HG03159 (cell line): ENCODE data around the gene PCBP3.
"Not testable (repeated sequence)": the region's sequence is repeated elsewhere in the genome, so short reads cannot be mapped to it uniquely, and the experiment has no call there.

Experiments
- ATAC-seq: cut with Tn5 transposase; IDR thresholded peaks from one replicate; pipeline ENCODE4 v1.9.1; 2021; ENCODE audit warnings: mild to moderate bottlenecking, moderate library complexity; ENCODE audit not compliant: unreplicated experiment

PCBP3 gene

DNA sequence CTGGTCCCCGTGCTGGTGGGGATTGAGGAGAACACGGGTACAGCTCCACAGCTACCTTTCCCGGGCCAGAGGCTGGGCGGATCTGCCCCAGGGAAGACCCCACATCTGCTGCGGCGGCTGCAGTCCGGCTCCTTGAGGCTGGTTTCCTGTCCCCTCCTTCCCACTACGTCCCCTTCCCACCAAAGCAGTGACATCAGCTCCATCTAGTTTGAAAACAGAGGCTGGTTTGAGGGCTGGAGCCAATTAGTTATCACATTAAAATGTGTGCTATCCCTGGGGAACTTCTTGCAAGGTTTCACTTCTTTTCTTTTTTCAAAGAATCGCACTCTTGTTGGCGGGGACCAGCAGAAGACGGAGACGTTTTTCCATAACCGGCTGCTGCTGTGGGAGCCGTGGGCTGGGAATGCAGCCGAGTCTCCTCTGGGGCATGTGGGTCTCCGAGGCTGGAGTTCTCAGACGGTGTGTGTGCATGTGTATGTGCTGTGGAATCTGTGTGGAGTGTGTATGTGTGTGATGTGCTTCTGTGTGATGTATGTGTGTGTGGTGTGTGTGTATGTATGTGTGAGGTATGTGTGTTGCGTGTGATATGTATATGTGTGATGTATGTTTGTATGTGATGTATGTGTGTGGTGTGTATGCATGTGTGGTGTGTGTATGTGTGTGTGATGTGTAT lies 8.9 kb upstream of the PCBP3 start:
- no peak for ATAC-seq

DNA sequence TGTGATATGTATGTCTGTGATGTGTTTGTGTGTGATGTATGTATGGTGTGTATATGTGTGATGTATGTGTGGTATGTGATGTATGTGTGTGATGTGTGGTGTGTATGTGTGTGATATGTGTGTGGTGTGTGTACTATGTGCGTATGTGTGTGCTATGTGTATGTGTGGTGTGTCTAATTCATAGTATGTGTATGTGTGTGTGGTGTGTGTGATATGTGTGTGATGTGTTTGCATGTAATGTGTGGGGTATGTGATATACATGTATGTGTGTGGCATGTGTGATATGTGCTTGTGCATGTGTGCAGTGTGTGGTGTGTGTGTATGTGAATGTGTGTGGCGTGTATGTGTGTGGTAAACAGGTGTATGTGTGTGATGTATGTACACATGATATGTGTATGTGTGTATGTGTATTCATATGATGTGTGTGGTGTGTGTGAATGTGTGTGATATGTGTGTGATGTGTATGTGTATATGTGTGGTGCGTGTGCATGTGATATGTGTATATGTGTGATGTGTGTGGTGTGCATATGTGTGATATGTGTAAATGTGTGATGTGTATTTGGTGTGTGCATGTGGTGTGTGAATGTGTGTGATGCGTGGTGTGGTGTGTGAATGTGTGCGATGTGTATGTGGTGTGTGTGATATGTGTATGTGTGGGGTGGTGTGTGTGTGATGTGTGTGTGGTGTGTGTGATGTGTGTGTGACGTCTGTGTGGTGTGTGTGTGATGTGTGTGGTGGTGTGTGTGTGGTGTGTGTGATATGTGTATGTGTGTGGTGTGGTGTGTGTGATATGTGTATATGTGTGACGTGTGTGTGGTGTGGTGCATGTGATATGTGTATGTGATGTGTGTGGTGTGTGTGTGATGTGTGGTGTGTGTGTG lies 8.0 kb upstream of the PCBP3 start:
- ATAC-seq: no peak

DNA sequence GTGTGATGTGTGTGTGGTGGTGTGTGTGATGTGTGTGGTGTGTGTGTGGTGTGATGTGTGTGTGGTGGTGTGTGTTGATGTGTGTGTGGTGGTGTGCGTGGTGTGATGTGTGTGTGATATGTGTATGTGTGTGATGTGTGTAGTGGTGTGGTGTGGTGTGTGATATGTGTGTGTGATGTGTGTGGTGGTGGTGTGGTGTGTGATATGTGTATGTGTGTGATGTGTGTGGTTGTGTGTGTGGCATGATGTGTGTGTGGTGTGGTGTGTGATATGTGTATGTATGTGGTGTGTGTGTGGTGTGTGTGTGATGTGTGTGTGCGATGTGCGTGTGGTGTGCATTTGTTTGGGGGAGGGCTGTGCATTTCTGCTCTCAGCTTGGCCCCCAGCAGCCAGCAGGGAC lies 7.1 kb upstream of the PCBP3 start:
- ATAC-seq: no peak

DNA sequence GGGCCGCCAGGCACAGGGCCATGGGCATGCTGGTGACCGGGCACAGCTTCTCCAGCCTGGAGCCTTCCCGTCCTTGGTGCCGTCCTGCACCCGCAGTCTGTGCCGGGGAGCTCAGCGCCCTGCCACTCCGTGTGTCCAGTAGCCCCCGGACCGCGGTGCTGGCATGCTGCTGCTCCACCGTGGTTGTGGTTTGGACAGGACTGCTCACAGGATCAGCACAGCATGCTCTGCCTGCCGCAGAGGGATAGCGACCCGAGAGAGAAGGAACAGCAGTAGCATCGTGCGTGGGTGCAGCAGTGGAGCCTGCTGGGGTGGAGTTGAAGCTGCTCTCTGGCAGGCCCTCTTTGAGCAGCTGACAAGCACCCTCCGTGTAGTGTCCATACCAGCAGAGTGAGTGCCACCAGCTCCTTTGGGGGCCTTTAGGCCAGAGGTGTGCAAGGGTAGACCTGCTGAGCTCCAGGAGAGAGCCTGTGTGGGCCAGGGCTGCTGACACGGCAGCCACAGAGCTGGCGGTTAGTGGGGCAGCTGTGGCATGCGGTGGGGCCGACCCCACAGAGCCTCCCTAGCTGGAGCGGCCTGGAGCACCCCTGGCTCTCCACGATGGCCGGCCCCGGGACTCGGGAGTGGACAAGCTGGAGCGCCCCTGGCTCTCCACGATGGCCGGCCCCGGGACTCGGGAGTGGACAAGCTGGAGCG lies 6.4 kb upstream of the PCBP3 start:
- no peak for ATAC-seq

GRCh38 chr21:45637883-45638282 lies 5.6 kb upstream of the PCBP3 start:
- no peak for ATAC-seq

DNA sequence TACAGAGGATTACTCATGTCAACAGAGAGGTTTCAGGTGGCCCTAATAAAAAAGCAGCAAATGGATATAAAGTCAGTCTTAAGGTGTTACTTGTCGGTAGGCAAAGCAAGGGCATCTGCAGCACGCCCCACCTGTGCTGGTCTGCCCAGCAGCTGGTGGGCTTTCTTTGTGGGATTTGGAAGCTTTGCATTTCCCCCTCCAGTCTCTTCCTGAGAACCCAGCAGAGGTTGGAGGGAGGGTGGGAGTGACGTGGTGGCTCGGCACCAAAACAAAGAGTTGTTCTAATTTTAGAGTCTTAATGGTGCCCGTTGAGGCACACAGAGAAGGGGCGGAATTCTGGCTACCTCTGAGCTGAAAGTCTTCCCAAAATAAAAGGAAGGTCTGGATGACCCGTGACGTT lies 4.8 kb upstream of the PCBP3 start:
- ATAC-seq: no peak

DNA sequence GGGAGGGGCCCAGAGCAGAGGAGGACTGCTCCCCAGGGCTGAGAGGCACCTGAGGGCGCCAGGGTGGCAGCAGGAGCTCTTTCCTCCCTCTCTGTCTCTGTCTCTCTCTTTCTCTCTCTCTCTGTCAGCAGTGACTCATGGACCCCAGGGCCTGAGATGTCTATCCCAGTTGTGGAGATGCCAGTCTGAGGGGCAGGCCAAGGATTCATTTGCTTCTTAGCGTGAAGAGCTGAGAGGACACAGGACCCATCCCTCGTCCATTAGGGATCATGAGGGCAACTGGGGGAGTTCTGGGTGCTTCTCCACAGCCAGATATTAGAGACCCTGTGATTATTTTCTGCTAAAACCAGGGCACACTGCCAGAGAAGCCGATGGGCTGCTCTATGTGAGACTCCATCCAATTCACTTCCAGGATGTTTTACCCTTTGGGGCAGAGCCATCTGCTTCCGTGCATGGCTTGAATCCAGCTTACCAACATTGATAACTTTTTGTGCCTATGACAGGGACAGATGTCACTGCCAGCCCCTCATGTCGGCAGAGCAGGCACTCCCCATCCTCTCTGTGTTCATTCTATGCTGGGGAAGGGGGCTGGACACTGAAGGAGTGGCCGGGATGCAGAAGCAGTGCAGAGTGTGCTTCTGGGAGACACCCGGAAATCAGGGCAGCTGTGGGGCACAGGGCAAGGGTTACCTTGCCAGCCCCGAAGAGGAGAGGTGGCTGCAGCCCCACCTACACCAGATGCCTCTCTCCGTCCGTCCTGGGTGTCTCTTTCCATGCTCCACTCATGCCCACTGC lies 4.1 kb upstream of the PCBP3 start:
- no peak for ATAC-seq

GRCh38 chr21:45640001-45640887 lies 3.3 kb upstream of the PCBP3 start:
- ATAC-seq: no peak

- ATAC-seq: no peak
These were observed 2.5 kb upstream of the PCBP3 start for GRCh38 chr21:45640888-45641479.

- ATAC-seq: no peak
These were observed 2.0 kb upstream of the PCBP3 start for GRCh38 chr21:45641480-45642035.

DNA sequence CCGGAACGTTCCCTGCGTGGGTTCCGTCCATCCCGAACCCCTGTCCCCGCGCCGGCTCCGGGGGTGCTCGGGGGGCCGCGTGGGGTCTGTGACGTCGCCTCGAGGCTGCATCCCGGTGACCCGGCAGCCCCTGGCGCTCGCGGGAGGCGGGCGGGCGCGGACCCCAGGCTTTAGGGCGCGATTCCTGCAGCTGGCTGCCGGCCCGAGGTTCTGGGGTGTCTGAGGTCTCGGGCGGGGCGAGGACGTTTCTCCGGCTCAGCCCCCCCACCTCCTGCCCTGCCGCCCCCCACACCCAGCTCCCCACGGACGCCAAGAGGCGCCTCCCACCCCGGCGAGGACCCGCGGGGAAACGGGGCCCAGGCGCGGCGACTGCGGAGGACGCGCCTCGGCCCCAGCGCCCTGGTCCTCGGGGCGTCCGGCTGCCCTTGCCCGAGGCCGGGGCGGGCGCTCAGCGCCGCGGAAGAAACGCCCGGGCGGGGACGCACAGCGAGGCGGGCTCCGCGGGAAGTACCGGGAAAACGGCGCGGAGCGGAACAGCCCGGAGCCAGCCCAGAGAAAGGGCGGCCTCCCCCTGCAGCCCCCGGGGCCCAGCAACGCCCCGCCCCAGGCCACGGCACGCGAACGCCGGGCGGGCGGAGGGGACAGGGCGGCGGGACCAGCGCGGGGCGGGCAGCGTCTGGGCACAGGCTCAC lies 1.3 kb upstream of the PCBP3 start:
- ATAC-seq: no peak

GRCh38 chr21:45644041-45644906 lies 749 bp downstream of the PCBP3 start:
- no peak for ATAC-seq

- no peak for ATAC-seq
These were observed 8.4 kb downstream of the PCBP3 start for GRCh38 chr21:45651921-45652320.

GRCh38 chr21:45655124-45655523 lies 11.6 kb downstream of the PCBP3 start:
- ATAC-seq: no peak

DNA sequence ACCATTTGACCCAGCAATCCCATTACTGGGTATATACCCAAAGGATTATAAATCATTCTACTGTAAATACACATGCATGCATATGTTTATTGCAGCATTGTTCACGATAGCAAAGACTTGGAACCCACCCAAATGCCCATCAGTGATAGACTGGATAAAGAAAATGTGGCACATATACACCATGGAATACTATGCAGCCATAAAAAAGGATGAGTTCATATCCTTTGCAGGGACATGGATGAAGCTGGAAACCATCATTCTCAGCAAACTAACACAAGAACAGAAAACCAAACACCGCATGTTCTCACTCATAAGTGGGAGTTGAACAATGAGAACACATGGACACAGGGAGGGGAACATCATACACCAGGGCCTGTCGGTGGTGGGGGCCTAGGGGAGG lies 12.6 kb downstream of the PCBP3 start:
- not testable (repeated sequence) for ATAC-seq

DNA sequence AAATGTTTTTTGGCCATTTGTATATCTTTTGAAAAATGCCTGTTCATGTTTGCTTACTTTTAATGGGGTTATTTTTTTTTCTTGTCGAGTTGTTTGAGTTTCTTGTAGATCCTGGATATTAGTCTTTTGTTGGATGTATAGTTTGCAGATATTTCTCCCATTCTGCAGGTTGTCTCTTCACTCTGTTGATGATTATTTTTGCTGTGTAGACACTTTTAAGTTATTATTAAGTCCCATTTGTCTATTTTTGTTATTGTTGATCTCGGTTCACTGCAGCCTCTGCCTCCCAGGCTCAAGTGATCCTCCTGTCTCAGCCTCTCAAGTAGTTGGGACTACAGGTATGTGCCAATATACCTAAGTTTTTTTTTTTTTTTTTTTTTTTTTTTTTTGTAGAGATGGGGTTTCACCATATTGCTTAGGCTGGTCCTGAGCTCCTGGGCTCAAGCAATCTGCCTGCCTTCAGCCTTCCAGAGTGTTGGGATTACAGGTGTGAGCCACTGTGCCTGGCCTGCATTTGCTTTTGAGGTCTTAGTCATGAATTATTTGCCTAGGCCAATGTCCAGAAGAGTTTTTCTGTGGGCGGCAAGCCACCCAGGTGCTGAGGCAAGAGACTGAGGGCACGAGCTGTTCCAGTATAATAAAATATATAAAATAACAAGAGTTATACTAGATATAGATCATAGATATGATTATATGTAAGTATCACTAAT lies 18.5 kb downstream of the PCBP3 start:
- ATAC-seq: not testable (repeated sequence)

DNA sequence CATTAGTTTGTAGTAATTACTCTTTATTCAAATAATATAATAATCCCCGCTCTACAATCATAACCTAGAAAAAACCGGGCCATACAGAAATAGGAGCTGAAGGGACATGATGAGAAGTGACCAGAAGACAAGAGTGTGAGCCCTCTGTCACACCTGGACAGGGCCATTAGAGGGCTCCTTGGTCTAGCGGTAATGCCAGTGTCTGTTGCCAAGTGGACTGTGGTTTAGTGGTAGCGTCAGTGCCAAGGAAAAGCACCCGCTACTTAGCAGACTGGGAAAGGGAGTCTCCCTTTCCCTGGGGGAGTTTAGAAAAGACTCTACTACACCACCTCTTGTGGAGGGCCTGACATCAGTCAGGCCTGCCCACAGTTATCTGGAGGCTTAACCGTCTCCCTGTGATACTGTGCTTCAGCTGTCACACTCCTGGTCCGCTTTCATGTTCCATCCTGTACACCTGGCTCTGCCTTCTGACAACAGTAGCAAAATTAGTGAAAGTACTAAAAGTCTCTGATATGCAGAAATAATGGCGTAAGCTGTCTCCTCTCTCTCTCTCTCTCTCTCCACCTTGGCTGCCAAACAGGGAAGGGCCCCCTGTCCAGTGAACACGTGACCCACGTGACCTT lies 19.2 kb downstream of the PCBP3 start:
- not testable (repeated sequence) for ATAC-seq
